HG02678 (cell line): ENCODE measurements around the gene LMBR1.
"Not testable (repeated sequence)": the region's sequence is repeated elsewhere in the genome, so short reads cannot be mapped to it uniquely, and the experiment has no call there.

ENCODE experiments used
- ATAC-seq: cut with Tn5 transposase; IDR thresholded peaks from one replicate; pipeline ENCODE4 v1.9.1; 2021; ENCODE audit warnings: mild to moderate bottlenecking, moderate library complexity; ENCODE audit not compliant: unreplicated experiment

The LMBR1 gene

DNA sequence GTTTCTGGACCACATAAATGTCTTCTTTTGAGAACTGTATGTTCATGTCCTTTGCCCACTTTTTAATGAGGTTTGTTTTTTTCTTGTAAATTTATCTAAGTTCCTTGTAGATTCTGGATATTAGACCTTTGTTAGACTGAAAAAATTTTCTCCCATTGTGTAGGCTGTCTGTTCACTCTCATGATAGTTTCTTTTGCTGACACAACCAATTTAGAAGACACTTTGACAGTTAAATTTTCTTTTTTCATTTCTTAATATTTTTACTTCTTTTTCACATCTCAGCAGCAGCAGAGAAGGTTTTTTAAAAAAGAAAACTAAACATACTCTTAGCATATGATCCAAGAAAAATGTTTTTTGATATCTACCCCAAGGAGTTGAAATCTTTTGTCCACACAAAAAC, 190.6 kb downstream of the LMBR1 start:
- no peak for ATAC-seq

DNA sequence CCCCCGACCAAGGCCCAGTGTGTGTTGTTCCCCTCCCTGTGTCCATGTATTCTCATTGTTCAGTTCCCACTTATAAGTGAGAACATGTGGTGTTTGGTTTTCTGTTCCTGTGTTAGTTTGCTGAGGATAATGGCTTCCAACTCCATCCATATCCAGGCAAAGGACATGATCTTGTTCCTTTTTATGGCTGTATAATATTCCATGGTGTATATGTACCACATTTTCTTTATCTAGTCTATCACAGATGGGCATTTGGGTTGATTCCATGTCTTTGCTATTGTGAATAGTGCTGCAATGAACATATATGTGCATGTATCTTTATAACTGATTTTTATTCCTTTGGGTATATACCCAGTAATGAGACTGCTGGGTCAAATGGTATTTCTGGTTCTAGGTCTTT, 191.2 kb downstream of the LMBR1 start:
- ATAC-seq = not testable (repeated sequence)

DNA sequence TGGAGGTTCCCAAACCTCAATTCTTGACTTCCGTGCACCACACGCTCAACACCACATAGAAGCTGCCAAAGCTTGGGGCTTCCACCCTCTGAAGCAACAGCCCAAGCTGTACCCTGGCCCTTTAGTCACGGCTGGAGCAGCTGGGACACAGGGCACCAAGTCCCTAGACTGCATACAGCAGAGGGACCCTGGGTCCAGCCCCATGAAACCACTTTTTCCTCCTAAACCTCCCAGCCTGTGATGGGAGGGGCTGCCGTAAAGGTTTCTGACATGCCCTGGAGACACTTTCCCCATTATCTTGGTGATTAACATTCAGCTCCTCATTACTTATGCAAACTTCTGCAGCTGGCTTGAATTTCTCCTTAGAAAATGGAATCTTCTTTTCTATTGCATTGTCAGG, 194.5 kb downstream of the LMBR1 start:
- ATAC-seq = not testable (repeated sequence)

DNA sequence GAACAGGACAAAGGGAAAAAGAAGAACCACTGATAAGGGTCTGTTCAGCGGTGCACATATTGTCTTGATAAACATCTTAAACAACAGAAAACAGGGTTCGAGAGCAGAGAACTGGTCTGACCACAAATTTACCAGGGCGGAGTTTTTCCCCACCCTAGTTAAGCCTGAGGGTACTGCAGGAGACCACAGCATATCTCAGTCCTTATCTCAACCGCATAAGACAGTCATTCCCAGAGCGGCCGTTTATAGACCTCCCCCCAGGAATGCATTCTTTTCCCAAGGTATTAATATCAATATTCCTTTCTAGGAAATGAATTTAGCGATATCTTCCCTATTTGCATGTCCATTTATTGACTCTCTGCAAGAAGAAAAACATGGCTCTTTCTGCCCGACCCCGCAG, 195.7 kb downstream of the LMBR1 start:
- not testable (repeated sequence) for ATAC-seq

DNA sequence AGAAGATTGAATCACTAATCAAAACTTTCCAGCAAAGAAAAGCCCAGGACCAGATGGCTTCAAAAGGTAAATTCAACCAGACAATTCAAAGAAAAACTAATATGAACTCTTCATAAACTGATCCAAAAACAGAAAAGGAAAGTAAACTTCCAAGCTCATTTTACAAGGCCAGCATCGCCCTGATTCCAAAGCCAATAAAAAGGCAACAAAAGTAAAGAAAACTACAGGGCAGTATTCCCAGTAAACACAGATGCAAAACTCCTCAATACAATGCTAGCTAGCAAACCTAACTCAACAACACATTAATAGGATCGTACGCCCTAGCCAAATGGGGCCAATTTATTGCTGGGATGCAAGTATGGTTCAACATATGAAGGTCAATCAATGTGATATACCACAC, 199.4 kb downstream of the LMBR1 start:
- no peak for ATAC-seq

DNA sequence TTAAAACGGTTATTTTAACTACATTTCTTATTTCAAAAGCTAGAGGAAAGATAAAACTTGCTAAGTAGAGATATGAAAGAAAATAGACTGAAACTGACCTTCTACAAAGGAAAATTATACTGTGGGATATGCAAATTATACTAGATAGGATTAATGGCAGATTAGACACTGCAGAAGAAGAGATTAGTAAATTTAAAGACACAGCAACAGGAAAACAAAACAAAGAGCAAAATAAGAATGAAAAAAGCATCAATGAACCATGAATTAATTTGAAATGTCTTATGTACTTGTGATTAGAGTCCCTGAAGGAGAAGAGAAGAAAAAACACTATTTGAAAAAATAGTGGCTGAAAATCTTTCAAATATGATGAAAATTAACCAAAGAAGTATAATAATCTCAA, 200.1 kb downstream of the LMBR1 start:
- ATAC-seq = no peak

DNA sequence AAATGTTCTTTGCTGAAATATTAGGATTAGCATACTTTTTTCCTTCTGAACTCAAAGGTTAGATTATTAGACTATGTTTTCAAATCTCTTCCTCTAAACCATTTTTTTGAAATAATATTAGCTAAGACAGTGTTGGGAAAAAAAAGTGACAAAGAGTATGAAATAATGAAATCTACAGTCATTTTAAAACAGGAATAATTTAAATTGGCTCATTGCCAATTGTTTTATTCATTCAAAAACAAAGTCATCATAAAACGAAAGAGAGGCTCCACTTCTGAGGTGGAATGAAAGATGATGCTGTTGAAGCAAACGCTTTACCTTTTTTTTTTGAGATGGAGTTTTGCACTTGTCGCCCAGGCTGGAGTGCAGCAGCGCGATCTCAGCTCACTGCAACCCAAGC, 201.2 kb downstream of the LMBR1 start:
- no peak for ATAC-seq

DNA sequence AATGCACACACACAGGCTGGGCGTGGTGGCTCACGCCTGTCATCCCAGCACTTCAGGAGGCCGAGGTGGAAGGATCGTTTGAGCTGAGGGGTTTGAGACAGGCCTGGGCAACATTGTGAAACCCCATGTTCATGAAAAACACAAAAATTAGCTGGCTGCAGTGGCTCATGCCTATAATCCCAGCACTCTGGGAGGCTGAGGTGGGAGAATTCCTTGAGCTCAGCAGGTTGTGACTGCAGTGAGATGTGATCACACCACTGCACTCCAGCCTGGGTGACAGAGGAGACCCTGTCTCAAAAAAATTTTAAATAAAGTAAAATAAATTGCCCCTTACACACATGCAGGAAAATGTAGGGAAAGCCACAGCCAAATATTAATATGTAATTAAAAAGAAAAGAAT, 208.3 kb downstream of the LMBR1 start:
- no peak for ATAC-seq

DNA sequence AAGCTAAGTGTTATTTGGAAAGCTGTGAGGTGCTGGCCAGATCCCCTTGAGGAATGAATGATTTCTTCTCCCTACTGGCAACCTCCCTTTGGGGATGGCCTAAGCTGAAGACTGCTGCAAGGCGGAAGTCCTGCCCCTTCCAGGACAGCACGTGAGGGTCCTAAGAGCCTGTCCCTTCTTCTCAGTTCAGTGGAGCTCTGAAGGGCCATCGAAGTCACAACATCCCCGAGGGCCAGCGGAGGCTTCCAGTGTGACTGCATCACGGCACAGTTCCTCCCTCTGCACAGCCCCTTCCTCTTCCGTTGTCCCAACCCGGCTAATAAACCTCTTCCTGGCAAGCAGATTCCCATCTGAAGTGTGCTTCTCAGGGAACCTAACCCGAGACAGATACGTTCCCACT, 208.7 kb downstream of the LMBR1 start:
- ATAC-seq = no peak

DNA sequence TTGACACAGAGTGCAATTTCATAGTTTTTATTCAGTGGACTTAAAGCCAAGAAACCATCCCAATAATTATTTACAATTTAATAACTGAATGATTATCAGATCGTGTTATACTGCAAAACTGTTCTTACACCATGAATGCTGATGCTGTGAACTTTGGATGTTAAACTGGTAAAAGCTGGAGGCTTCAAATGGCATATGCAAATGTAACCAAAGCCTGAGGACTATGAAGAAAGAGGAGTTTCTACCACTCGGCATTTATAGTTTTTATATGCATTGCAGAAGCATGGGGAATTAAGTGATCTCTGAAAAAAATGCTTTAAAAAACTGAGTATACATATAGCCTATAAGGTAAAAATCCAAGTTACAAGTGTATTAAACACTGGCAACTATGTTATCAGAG, 210.1 kb downstream of the LMBR1 start:
- ATAC-seq = no peak

DNA sequence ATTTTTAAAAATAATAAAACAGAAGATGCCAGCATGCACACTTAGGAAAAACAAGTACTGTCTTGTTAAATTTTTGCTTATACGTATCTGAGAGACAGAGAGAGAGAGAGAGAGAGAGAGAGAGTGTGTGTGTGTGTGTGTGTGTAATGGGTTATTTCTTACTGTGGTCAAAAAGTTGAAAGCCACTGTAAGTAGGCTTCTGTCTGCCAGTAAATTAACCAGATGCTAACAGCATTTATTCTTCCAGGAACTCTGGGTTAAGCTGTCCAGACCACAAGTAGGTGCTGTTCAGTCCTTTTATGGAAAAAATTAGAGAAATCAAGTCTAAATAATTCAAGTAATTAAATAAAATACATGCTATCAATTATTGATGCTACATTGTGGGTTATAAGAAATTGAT, 212.7 kb downstream of the LMBR1 start:
- ATAC-seq = no peak

DNA sequence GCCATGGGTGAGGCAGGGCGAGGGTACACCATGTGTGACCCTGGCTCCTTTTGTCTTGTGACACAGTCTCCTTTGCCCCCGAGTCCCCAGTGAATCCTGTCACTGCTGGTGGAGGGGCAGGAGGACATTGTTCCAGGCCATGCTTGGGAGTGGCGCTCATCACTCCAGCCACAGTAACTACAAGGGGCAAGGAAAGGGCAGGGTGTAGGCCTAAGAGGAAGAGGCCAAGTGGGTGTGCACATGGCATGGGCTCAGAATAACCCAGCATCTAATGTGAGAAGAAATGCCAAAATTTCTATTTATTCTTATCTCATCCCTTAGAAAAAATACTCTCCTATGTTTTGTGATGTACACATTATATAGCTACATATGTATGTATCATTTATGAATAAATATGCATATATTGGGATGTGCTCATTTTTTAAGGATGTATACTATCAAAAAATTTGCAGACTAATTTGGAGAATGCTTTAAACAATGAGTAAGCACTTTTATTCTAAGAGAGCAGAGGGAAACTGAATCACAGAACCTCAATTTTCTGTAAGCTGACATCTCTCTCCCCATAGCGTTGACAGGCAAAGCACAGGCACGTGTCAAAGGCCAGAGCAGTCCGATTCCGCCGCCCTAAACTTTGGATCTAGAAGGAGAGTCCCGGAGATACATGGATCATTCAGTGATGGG, 215.5 kb downstream of the LMBR1 start:
- ATAC-seq = no peak

DNA sequence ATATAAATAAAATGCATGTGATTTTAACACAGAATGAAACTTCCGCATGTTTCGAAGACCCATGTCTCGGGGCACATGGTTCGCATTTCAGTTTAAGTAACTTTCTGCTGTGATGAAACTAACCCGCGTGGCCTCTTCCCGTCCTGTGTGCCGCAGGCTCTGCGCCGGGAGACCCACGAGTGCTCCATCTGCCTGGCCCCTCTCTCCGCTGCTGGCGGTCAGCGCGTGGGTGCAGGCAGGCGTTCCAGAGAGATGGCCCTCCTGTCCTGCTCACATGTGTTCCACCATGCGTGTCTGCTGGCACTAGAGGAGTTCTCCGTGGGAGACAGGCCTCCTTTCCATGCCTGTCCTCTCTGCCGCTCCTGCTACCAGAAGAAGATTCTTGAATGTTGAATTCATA, 216.7 kb downstream of the LMBR1 start:
- no peak for ATAC-seq

DNA sequence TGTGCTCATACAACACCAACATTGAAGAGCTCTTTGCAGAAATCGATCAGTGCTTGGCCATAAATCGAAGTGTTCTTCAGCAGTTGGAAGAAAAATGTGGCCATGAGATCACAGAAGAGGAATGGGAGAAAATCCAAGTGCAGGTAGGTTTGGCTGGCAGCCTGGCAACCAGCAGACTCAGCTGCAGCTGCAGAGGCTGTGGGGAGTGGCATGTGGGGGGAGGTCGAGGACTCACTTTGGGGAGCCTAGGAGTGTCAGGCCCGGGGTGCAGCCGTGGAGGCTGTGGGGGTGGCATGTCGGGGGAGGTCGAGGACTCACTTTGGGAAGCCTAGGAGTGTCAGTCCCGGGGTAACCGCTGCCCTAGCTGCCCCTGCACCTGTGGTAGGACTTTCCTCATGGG, 217.3 kb downstream of the LMBR1 start:
- no peak for ATAC-seq

DNA sequence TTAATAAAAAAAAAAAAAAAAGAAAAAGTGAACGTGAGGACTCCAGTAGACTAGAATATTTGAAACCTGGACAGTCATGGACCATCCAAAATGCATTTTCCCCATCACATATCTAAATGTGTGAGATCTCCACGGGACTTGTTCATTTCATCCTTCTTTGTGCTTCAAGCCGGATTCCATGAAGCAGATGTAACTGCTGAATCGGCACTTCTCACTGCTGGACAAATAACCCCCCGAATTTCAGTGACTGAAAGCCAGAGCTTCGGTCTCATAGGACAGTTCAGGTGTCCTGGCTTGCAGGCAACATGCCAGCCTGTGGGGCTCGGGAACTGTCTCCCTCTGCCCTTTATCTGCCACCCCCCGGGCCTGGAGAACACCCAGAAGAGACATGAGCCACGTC, 219.1 kb downstream of the LMBR1 start:
- no peak for ATAC-seq

DNA sequence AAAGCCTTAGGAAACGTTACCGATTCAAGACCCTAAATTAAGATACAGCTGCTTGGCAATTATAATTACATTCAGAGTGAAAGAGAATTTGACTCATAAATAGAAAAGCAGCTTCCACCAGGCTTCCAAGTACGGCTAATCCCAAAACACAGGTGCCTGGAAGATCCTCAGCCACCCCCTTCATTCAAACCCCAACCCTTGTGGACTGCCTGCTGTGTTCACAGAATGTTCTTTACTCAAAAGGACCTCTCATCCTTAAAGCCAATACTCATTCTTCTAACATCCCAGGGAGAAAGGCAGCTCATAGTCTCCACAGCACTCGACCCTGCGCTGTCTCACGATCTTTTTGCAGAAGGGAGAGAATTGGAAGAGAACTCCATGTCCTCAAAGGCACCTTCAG, 219.5 kb downstream of the LMBR1 start:
- ATAC-seq = no peak

DNA sequence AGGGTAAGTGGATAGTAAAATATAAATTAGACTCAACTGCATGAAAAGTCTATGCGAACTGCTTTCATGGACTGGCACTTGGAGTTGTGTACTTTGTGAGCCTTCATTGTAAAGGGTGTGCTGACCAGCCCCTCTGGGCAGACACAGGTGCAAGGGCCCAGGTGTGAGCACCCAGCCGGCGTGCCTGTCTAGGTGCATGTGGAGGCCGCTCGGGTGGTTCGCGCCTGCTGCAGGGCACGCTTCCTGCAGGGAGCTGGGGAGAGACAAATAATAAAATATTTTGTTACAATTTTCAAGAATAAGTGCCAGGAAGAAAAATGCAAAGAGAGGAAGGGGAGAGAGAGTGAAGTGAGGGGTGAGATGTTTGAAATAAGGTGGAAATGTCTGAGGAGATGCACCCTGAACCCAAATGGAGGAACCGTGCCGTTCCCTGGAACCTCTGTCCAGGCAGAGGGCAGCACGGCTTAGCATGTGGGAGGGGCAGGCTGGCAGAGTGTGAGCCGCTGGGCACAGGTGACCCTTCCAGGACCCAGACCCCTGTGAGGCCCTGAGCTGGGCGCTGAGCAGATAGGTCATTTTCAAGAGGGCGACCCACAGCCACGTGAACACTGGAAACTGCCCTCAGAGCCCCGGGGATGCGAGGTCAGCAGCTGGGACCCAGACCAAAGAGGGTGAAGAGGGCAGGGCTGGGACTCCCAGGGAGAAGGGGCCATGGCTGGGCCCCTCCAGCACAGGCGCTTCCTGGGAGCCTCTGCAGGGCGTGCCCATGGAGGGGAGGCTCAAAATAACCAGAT, 223.8 kb downstream of the LMBR1 start:
- ATAC-seq = no peak

DNA sequence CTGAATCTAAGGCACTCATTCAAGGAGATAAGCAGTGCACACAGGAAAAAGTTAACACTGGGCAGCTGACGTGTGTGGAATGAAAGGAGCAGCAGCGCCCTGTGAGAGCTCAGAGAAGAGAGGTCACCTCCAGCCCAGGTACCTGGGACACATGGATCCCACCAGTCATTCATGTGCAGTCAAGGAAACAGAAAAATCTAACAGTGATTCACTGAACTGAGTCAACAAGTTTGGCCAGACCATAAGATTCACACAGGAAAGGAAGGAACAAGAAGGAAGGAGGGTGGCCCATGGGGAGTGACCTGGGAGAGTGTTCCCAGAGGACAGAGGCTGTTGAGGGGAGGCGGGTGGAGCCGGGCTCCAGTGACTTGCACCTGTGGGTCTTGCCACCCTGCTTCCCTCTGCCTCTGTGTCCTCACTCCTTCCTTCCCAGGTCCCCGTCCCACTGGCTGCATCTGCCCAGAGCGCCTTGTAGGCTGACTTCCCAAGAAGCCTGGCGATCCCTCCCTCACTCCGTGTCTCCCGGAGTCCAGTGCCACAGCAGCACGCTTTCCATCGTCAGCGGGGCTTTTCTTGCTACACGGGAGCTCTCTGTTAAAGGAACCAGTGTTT, 224.7 kb downstream of the LMBR1 start:
- no peak for ATAC-seq

DNA sequence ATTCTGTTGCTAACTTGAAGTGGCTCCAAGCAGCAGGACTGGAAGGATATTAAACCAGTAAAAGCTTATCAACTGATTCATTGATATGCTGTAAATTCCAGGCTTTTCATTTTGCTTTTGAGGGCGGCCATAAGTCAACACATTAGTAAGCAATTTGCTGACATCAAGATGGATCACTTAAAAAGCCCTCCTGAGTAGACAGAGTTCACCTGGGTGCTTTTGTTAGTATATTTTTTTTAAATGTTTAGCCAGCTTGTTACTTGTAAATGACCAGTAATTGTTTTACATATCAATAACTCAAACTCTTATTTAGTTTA, 225.9 kb downstream of the LMBR1 start:
- ATAC-seq = no peak

DNA sequence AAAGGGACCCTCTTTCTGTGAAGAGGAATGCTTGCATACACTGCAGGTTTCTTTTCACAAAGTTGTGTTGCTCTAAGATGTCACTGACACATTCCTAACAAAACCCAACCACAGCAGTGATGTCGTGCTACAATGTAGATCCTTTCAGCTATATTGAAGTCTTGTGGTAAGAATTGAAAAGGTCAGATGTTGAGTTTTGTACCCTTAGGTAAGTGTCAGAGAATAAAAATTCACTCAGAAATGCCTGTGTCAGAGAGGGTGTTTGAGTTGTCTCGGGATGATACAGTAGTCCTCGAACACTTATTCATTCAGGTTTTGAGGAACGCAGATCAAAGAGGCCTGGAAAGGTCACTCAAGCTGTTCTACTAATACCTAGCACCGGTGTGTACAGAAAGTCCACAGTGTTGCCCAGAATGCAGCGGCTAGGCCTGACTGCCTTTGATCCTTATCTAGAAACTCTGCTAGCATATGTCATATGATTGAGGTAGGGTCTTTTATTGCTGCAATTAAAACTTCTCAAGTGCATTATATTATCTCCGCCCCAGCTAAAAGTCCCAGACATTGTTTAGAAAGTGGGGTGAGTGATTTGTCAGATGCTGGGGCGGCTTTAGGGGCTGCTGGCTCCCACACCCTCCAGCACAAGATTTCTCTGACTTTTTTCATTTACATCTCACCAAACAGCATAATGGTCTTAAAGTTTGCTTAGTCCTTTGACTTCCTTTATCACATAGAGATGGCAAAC, 226.4 kb downstream of the LMBR1 start:
- ATAC-seq = no peak

DNA sequence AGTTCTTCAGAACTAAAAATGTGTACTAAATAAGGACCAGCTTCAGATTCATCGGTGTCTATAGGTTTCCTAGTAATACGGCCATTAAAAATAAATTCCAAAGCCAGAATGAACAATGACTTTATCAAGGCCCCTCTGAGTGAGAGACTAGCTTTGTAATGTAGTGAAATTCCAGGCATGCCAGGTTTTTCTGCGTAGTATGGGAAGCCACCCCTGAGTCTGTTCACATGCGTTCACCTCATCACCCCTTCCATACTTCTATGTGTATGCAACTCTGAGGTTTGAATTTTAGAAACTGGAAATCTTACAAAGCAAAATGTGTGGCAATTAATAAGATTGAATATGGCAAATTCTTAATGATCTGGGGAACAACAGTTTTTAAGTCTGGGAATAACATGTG, 227.9 kb downstream of the LMBR1 start:
- no peak for ATAC-seq

DNA sequence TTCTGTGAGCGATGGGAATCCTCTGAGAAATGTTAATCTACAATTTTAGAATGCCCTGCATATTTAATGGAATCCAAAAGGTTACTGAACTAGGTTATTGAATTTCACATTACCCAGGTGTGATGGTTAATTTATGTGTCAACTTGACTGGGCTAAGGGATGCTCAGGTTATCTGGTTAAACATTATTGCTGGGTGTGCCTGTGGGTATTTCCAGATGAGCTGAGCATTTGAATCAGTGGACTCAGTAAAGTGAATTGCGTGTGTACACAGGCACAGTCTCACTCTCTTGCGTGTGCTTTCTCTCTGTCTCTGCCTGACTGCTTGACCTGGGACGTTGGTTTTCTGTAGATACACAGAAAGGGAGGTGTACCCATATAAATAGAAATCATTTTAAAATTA, 230.7 kb downstream of the LMBR1 start:
- ATAC-seq = no peak
